Adrenal gland (tissue), 12 donors: ENCODE data around the gene KIF6. TPM values are rescaled to one million over a fixed set of nuclear protein-coding genes. Genes with fewer than 3 reads are reported as not detected.

ENCODE experiments used
- DNase-seq, 7 donors: peaks; one replicate each; pipeline ENCODE4 v3.0.0-alpha.2; 2019 to 2020
- H3K27ac ChIP-seq, 5 donors: fragments of 200-600 bp; sonication (generic) in 4 of 5; 1 replicate in 3 of 5; 2 replicates in 2 of 5; pipeline versions ENCODE4 v1.5.1 to v1.8.0; 2016 to 2020; ENCODE audit warnings: mild to moderate bottlenecking in 1 of 5
- H3K27me3 ChIP-seq: fragments of 200-600 bp; 2 replicates; pipeline ENCODE4 v1.8.0; 2021
- H3K36me3 ChIP-seq, 2 donors: fragments of 200-600 bp; replicated peaks in 1 of 2; 1 replicate in 1 of 2; 2 replicates in 1 of 2; pipeline versions ENCODE4 v1.5.1 to v1.8.0; 2018 to 2022
- H3K4me1 ChIP-seq, 2 donors: fragments of 200-600 bp; replicated peaks in 1 of 2; 1 replicate in 1 of 2; 2 replicates in 1 of 2; pipeline versions ENCODE4 v1.5.1 to v1.8.0; 2018 to 2021
- H3K4me3 ChIP-seq, 4 donors: fragments of 200-600 bp; sonication (generic) in 3 of 4; one replicate each; pipeline ENCODE4 v1.5.1; 2016 to 2018
- H3K9me3 ChIP-seq, 3 donors: fragments of 200-600 bp; sonication (generic) in 1 of 3; replicated peaks in 1 of 3; 1 replicate in 2 of 3; 2 replicates in 1 of 3; pipeline versions ENCODE4 v1.5.1 to v1.8.0; 2016 to 2021
- CTCF ChIP-seq, 6 experiments: fragments of 450-650 bp in 4 of 6; fragments of 200-600 bp in 2 of 6; sonication (generic) in 1 of 6; IDR thresholded peaks; 1 replicate in 5 of 6; 2 replicates in 1 of 6; pipeline versions ENCODE4 v1.5.1 to v1.8.0; 2016 to 2021; ENCODE audit warnings: antibody characterized with exemption in 6 of 6, mild to moderate bottlenecking in 2 of 6, moderate library complexity in 1 of 6
- POLR2A ChIP-seq, 2 donors: fragments of 450-650 bp; IDR thresholded peaks; one replicate each; pipeline ENCODE4 v1.6.1; 2017; ENCODE audit warnings: antibody characterized with exemption in 2 of 2, mild to moderate bottlenecking in 2 of 2, moderate library complexity in 1 of 2
- WGBS, 4 donors: extraction: QIAGEN DNeasy Blood & Tissue Kit in 2 of 4; methylation state at CpG; one replicate each; pipeline versions ENCODE4 v1.1.5 to v1.1.7; 2013 to 2017; 5-methylcytosine and 5-hydroxymethylcytosine counted together
- intact Hi-C, 2 donors: fragments of 100-400 bp; cut with DNase I; formaldehyde crosslinking; loops; one replicate each; pipeline versions ENCODE4 v1.14.1 to v1.15.0; 2022 to 2023
- polyA plus RNA-seq, 3 donors: library from polyadenylated mRNA; stranded (reverse); fragments of 200-250 nt in 2 of 3; fragments of 350-450 nt in 1 of 3; fragmentation: Illumina TruSeq in 1 of 3; extraction: RNeasy Lipid Tissue Mini Kit (QIAGEN cat#74804) in 1 of 3; gene quantifications; one replicate each; pipeline ENCODE4 v1.2.3, GENCODE V29; 2013 to 2014
- total RNA-seq, 9 donors: library from RNA; depleted of rRNA in 4 of 9; stranded (reverse); fragments of >200 nt in 4 of 9; fragments of 120-200 nt in 1 of 9; fragmentation: NEBNext Ultra II Directional in 1 of 9; extraction: Animal tissue kit (Norgen Biotek cat#: 25700) in 1 of 9; gene quantifications; one replicate each; pipeline versions ENCODE4 v1.1.0 to v1.2.4, GENCODE V29; 2013 to 2023
- donor health status: healthy with polysubstance abuse.
- donor health status: Bipolar disorder and iron deficiency.
- donor health status: DM: yes; HTN: yes; CAD: no.
- donor health status: DM: no; HTN: no; CAD: no.
- donor health status: DM: no; HTN: no; CAD: no.
- donor health status: DM: yes; HTN: yes; CAD: no.

Gene KIF6
- total and polyA plus RNA-seq, 12 donors = 0.52 to 4.2 (median 0.73) TPM

GRCh38 chr6:39566456-39566855 lies 158.8 kb downstream of the KIF6 start:
- intact Hi-C loops = no loop called here
- TF ChIP-seq CTCF (IDR thresholded peaks at IDR 0.05) (no peak), POLR2A (IDR thresholded peaks at IDR 0.05) (no peak)
- DNase-seq = no peak

GRCh38 chr6:39565956-39566355 lies 159.3 kb downstream of the KIF6 start:
- intact Hi-C loops = no loop called here
- H3K27me3 ChIP-seq = no peaks in the 10 kb centered on the region
- no peak for DNase-seq
- no peaks in the 10 kb centered on the region for H3K4me1 ChIP-seq
- no peak overlapping the region for H3K27ac ChIP-seq
- no peak overlapping the region for H3K4me3 ChIP-seq
- H3K36me3 ChIP-seq = no peaks in the 10 kb centered on the region
- no peaks in the 10 kb centered on the region for H3K9me3 ChIP-seq
- TF ChIP-seq CTCF (IDR thresholded peaks at IDR 0.05) (no peak), POLR2A (IDR thresholded peaks at IDR 0.05) (no peak)
- 73 to 88% (median 82%) methylated on average over 1 of the region's 1 CpG for WGBS, 4 donors

More at GRCh38 chr6:39566456-39566855, 158.8 kb downstream of the KIF6 start:
- no peaks in the 10 kb centered on the region for H3K36me3 ChIP-seq
- H3K4me3 ChIP-seq = no peak overlapping the region
- H3K4me1 ChIP-seq = no peaks in the 10 kb centered on the region
- no peaks in the 10 kb centered on the region for H3K27me3 ChIP-seq
- H3K9me3 ChIP-seq = no peaks in the 10 kb centered on the region
- no peak overlapping the region for H3K27ac ChIP-seq

DNA sequence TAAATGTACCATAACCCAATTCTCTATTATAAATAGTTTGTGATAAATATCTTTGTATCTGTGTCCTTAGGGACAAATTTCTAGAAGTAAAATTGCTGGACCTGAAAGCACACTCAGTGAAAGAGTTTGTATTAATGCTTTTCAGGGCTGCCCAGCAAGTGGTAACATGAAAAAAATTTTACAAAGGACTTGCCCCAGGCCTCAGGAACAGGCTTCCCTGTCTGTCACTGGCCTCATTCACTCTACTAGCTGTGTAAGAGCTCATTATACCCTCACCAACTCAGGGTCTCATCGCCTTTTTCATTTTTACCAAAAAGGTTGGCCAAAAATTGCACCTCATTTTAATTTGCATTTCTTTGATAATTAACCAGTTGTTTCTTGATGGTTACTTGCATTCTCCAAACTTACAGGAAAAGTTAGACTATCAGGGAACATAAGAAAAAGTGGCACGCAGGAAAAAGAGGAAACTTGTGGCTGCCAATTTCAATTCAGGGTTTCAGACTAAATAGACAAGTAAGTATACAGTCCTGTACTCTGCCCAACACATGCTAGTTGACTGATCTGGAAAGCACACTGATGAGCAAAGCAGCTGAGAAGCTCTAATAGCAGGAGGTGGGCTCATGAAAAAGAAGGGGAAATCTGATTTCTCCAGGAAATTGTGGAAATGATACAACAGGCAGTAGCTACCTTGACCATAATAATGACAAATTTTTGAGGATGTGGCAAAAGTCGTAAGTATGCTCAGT lies 161.5 kb downstream of the KIF6 start:
- intact Hi-C loops = no loop called here
- no peaks in the 10 kb centered on the region for H3K9me3 ChIP-seq
- no peaks in the 10 kb centered on the region for H3K4me1 ChIP-seq

More for the DNA sequence above, 161.5 kb downstream of the KIF6 start:
- H3K27ac ChIP-seq = no peak overlapping the region
- no peaks in the 10 kb centered on the region for H3K27me3 ChIP-seq
- no peak overlapping the region for H3K4me3 ChIP-seq
- DNase-seq = no peak
- H3K36me3 ChIP-seq = no peaks in the 10 kb centered on the region
- TF ChIP-seq CTCF (IDR thresholded peaks at IDR 0.05) (no peak), POLR2A (IDR thresholded peaks at IDR 0.05) (no peak)
- 76 to 84% (median 82%) methylated on average over 3 of the region's 3 CpGs for WGBS, 4 donors
